NCI-H1092 treated with DMSO at 0.1 percent for 48 hours (cell line): Measurements from ENCODE around the gene PPP2R5C.
"Not testable (repeated sequence)": the region's sequence is repeated elsewhere in the genome, so short reads cannot be mapped to it uniquely, and the experiment has no call there.

Experiments used
- DNase-seq: peaks from one replicate; lab custom pipeline; 2025; lab: John Stamatoyannopoulos, UW

PPP2R5C gene

DNA sequence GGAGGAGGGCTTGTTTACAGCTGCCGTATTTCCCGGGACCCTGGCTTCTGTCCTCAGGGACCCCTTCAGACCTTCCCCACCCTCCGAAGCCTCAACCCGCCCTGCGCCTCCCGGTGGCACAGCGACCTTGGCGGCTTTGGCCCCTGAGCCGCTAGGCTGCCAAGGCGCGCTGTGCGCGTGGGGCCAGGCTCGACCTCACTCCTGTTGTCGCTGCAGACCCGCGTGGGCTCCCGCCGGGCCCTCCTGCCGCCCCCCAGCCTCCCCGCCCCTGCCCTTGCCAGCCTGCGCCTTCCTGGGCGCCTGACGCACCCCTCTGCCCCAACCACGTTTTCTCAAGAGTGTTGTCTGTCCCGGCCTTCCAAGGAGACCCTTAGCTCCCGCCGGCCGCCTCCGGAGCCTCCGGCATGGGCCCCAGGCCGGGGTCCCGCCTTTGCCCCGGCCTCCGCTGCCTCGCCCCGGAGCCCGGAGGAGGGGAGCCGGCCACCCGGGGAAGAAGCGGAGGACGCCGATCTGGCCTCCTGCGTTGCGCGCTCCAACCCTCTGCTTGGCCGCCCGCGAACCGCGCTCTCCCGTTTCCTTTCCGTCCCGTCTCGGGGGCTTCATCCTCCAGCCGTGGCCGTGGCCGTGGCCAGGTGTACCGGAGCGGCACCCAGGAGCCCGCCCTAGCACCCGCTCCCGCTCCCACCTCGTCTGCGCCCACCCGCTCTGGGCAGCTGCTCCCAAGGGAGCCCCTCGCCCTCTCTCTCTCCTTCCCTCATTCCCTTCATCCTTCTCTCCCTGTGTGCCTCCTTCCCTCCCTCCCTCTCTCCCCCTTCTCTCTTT is 19.9 kb downstream of the PPP2R5C start:
- DNase-seq = peak; percentile 21

DNA sequence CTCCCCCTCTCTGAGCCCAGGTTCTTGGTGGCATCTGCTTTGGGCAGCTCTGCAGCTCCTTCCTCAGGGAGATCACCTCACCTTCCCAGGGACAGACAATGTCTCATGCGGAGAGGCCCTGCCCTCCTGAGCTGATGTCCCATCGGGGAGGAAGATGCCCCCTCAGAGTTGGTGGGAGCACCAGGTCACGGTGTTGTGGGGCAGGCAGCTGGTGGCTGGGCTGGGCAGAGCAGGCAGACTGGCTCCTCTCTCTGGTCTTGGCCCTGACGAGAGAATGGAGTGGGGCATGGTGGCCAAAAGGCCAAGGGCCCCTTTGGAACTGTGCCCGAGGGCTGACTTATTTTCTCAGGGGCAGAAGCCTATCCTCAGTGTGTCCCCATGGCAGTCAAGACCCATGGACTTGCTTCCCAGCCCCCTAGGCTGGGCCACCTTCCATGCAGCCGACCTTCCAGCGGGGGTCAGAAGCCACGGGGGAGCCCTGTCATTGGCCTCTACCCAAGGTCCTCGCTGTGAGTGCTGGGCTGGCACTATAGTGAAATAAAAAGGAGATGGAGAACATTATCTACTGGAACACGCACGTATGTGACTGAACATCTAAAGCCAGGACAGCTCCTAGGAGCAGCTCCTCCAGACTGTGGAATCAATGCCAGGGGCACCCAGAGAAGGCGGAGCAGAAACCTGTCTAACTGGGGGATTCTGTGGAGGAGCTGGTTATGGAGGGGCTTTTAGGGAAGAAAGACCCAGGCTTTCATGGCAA is 21.9 kb downstream of the PPP2R5C start:
- DNase-seq = no peak

GRCh38 chr14:101784631-101785030 is 23.1 kb downstream of the PPP2R5C start:
- DNase-seq = no peak

DNA sequence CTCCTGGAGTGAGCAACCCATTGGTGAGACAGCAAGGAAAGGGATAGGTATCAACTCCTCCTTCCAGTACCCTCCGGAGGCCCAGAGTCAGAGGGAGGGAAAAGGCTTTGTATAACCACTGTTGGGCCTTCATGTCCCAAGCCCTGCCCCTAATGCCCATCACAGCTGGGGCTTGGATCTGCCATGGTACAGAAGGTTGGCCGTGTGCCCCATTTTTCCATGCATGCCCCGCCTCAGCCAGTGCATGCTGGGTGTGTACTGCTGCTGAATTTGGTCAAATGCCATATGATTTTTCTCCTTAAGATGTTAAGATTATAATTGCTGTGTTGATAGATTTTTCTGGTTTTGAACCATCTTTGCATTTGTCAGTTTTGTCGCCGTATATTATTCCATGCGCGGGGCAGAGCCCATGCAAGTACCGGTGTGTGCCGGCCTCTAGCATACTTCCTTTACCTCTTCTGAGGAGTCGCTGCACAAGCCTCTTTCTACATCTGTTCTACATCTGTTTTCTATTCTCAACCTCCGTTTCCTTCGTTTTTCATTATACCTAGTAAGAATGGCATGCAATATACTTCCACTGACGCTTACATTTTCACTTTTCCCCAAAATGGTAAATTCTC is 26.6 kb downstream of the PPP2R5C start:
- DNase-seq = no peak

DNA sequence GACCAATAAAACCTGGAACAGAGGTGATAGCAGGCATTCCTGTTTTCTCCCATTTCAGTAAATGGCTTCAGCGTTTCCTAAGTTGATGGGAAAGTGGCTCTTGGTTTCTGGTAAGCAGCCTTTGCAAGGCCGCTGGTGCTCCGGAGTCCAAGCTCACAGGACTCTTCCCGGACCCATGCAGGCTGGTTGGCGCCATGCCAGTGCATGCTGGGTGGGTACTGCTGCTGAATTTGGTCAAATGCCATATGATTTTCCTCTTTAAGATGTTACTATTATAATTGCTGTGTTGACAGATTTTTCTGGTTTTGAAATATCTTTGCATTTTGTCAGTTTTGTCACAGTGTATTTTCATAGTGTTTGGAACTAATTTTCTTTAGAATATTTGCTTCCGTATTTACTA is 27.7 kb downstream of the PPP2R5C start:
- no peak for DNase-seq

- no peak for DNase-seq
These were observed 28.7 kb downstream of the PPP2R5C start for GRCh38 chr14:101790232-101790631.

DNA sequence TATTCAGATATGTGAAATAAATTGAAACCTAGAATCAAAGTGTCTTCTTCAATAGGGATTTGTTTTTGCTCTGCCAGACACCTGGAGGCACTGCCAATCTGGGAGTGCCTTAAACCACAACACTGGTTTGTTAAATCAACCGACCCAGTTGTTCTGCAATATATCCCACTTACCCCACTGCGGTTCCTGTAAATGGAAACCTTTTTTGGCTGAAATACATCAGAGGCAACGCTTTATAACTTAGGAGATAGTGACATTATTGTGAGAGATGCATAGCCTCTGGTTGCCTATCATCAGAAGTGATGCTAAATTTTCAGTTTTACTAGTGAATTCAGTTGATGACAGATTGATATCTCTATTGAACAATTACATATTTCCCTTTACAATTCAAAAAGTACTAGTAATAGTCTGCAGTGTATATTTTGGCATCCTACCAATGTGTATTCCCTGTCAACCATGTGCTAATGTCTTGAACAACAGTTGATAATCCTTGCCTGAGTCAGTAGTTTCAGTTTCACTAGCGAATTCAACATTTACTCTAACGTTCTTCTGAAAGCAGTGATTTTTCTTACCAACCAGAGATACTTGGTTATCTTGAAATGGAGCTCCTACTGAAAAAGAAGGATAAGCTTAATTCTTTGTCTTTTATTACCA is 30.5 kb downstream of the PPP2R5C start:
- peak; percentile 24 for DNase-seq

GRCh38 chr14:101796016-101796415 is 34.5 kb downstream of the PPP2R5C start:
- DNase-seq = no peak

- no peak for DNase-seq
These were observed 35.0 kb downstream of the PPP2R5C start for GRCh38 chr14:101796479-101796878.

- DNase-seq = no peak
These were observed 36.3 kb downstream of the PPP2R5C start for GRCh38 chr14:101797856-101798255.

DNA sequence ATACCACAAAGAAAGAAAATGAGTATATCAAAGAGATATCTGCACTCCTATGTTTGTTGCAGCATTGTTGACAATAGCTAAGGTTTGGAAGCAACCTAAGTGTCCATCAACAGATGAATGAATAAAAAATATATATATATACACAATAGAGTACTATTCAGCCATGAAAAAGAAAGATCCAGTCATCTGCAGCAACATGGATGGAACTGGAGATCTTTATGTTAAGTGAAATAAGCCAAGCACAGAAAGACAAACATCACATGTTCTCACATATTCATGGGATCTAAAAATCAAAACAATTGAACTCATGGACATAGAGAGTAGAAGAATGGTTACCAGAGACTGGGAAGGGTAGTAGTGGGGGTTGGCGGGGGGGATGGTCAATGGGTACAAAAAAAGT is 42.9 kb downstream of the PPP2R5C start:
- not testable (repeated sequence) for DNase-seq

GRCh38 chr14:101806252-101806651 is 44.7 kb downstream of the PPP2R5C start:
- not testable (repeated sequence) for DNase-seq

GRCh38 chr14:101808020-101808641 is 46.6 kb downstream of the PPP2R5C start:
- DNase-seq = no peak

GRCh38 chr14:101808894-101809670 is 47.6 kb downstream of the PPP2R5C start:
- no peak for DNase-seq

DNA sequence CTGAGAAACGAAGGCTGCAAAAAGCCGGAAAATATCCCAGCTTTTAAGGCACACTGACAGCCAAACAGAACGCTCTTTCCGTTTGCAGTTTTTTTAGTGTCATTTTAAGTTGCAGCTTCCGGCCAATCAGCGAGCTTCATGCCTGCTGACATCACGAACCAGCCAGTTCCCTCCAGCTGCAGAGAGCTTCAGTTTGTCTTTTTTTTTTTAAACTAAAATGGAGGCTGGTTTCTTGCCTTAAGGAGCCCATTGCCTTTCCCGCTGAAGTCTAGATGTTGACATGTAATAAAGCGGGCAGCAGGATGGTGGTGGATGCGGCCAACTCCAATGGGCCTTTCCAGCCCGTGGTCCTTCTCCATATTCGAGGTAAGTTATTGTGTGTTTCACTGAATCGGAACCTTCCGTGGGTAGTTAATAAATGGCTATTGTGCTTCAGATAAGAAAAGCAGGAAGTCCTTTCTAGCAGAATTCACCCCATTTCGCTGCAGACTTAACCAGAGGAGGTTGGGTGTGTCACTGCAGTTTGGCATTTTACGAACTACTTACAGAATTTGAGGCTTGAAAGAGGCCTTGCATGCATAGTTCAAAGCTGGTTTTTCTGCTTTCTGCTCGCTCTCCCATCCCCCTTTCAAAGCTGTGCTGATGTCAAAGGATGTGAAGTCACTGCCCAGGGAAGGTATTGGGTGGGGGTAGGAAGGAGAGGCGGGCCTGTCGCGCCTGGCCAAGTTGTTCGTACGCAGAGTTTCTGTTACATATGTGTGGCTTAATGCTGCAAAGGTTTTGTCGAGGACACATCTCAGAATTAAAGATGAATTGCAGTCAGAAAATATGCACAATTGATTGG is 48.4 kb downstream of the PPP2R5C start:
- peak; percentile 95 for DNase-seq

- DNase-seq = no peak
These were observed 49.5 kb downstream of the PPP2R5C start for GRCh38 chr14:101810897-101811621.

- no peak for DNase-seq
These were observed 50.6 kb downstream of the PPP2R5C start for GRCh38 chr14:101812071-101812470.

- DNase-seq = no peak
These were observed 51.8 kb downstream of the PPP2R5C start for GRCh38 chr14:101813171-101813759.

GRCh38 chr14:101813833-101814232 is 52.3 kb downstream of the PPP2R5C start:
- no peak for DNase-seq
